Activated CD8-positive, alpha-beta memory T cell treated with anti-CD3 and anti-CD28 coated beads, Interleukin-2, amount 50 U/mL, for 1 hour (primary cell): Measurements from ENCODE around the gene FCF1.

Experiments
- DNase-seq: peaks from one replicate; pipeline ENCODE4 v3.0.0-alpha.2; 2020; ENCODE audit errors: extremely low read depth

Gene FCF1

GRCh38 chr14:74712499-74713394, at the start of gene FCF1, which contains the start of gene AREL1:
Gene FCF1 (plus strand): TSS chr14:74713144. CDS start chr14:74713198, 54 bp downstream.
Gene AREL1 (minus strand): TSS chr14:74713080. CDS start chr14:74685615, 27,465 bp downstream.
- peak; percentile 61 for DNase-seq

- DNase-seq, result no peak
Measured at GRCh38 chr14:74663884-74664283, 49.1 kb upstream of the FCF1 start.

- DNase-seq, result no peak
Measured at GRCh38 chr14:74664717-74665116, 48.2 kb upstream of the FCF1 start.

GRCh38 chr14:74667758-74668157, 45.2 kb upstream of the FCF1 start:
- DNase-seq, result no peak

- DNase-seq, result no peak
Measured at GRCh38 chr14:74669256-74669655, 43.7 kb upstream of the FCF1 start.

GRCh38 chr14:74669846-74670245, 43.1 kb upstream of the FCF1 start:
- DNase-seq, result no peak

- no peak for DNase-seq
Measured at GRCh38 chr14:74670726-74671411, 42.1 kb upstream of the FCF1 start.

GRCh38 chr14:74671789-74672188, 41.2 kb upstream of the FCF1 start:
- no peak for DNase-seq

- DNase-seq, result no peak
Measured at GRCh38 chr14:74673768-74674167, 39.2 kb upstream of the FCF1 start.

- no peak for DNase-seq
Measured at GRCh38 chr14:74675219-74675618, 37.7 kb upstream of the FCF1 start.

- no peak for DNase-seq
Measured at GRCh38 chr14:74682169-74682952, 30.6 kb upstream of the FCF1 start.

- no peak for DNase-seq
Measured at GRCh38 chr14:74683406-74683805, 29.5 kb upstream of the FCF1 start.

- DNase-seq, result no peak
Measured at GRCh38 chr14:74684434-74684833, 28.5 kb upstream of the FCF1 start.

GRCh38 chr14:74685056-74685455, 27.9 kb upstream of the FCF1 start:
- no peak for DNase-seq

- DNase-seq, result no peak
Measured at GRCh38 chr14:74685921-74686678, 26.8 kb upstream of the FCF1 start.

GRCh38 chr14:74691456-74691855, 21.5 kb upstream of the FCF1 start:
- no peak for DNase-seq

GRCh38 chr14:74693191-74693590, 19.8 kb upstream of the FCF1 start:
- DNase-seq, result no peak

GRCh38 chr14:74695406-74695805, 17.5 kb upstream of the FCF1 start:
- DNase-seq, result no peak

- no peak for DNase-seq
Measured at GRCh38 chr14:74697011-74697410, 15.9 kb upstream of the FCF1 start.

GRCh38 chr14:74697543-74697942, 15.4 kb upstream of the FCF1 start:
- no peak for DNase-seq

GRCh38 chr14:74697976-74698375, 15.0 kb upstream of the FCF1 start:
- no peak for DNase-seq
